Measurements from ENCODE around the gene STAT2.

- TF ChIP-seq ZSCAN31 (CRISPR knock-in tag; IDR thresholded peaks at IDR 0.05; ENCODE audit: low read depth) (no peak), SMC3 (IDR thresholded peaks at IDR 0.05; ENCODE audit: low read length) (no peak), POLR2AphosphoS5 (IDR thresholded peaks at IDR 0.05; ENCODE audit: low read depth, low read length) (no peak), NPAS2 (CRISPR knock-in tag; IDR thresholded peaks at IDR 0.05; ENCODE audit: borderline replicate concordance) (no peak), CEBPG (CRISPR knock-in tag; IDR thresholded peaks at IDR 0.05) (peak; percentile 58)
- TF ChIP-seq, protein P1, sequence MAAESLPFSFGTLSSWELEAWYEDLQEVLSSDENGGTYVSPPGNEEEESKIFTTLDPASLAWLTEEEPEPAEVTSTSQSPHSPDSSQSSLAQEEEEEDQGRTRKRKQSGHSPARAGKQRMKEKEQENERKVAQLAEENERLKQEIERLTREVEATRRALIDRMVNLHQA (CRISPR knock-in tag; IDR thresholded peaks at IDR 0.05), result no peak
- TF ChIP-seq, protein P2, sequence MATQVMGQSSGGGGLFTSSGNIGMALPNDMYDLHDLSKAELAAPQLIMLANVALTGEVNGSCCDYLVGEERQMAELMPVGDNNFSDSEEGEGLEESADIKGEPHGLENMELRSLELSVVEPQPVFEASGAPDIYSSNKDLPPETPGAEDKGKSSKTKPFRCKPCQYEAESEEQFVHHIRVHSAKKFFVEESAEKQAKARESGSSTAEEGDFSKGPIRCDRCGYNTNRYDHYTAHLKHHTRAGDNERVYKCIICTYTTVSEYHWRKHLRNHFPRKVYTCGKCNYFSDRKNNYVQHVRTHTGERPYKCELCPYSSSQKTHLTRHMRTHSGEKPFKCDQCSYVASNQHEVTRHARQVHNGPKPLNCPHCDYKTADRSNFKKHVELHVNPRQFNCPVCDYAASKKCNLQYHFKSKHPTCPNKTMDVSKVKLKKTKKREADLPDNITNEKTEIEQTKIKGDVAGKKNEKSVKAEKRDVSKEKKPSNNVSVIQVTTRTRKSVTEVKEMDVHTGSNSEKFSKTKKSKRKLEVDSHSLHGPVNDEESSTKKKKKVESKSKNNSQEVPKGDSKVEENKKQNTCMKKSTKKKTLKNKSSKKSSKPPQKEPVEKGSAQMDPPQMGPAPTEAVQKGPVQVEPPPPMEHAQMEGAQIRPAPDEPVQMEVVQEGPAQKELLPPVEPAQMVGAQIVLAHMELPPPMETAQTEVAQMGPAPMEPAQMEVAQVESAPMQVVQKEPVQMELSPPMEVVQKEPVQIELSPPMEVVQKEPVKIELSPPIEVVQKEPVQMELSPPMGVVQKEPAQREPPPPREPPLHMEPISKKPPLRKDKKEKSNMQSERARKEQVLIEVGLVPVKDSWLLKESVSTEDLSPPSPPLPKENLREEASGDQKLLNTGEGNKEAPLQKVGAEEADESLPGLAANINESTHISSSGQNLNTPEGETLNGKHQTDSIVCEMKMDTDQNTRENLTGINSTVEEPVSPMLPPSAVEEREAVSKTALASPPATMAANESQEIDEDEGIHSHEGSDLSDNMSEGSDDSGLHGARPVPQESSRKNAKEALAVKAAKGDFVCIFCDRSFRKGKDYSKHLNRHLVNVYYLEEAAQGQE (IDR thresholded peaks at IDR 0.05; ENCODE audit: borderline replicate concordance in 1 of 2, low read depth in 1 of 2, low read length in 2 of 2), result no peak
Observed at GRCh38 chr12:56296295-56296694, 63.6 kb downstream of the STAT2 start.
